Stimulated activated CD8-positive, alpha-beta memory T cell treated with anti-CD3 and anti-CD28 coated beads, Interleukin-7, amount 100 ng/mL, for 4 hours (primary cell): ENCODE results near the gene MBD5.

Experiments used
- DNase-seq, 2 donors: peaks; one replicate each; pipeline ENCODE4 v3.0.0-alpha.2; 2020; ENCODE audit warnings: low read depth in 2 of 2

The MBD5 gene

DNA sequence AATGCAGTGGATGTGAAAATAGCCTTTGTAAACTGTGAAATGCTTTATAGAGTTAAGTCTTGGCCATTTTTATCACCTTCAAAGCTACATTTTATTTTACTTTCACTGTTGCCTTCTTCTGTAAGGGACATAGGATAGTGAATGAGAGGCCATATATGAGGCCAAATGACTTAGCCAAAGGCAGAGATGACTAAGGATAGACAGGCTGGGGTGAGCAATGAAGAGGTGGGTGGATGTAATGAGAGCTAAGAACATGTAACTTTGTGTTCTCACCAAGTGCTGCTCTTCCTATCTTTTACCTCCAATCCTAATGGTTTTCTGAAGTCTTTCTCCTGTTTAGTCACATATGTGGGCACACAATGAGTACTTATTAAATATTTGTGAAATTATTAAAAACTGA is 101.9 kb downstream of the MBD5 start:
- DNase-seq, result no peak

DNA sequence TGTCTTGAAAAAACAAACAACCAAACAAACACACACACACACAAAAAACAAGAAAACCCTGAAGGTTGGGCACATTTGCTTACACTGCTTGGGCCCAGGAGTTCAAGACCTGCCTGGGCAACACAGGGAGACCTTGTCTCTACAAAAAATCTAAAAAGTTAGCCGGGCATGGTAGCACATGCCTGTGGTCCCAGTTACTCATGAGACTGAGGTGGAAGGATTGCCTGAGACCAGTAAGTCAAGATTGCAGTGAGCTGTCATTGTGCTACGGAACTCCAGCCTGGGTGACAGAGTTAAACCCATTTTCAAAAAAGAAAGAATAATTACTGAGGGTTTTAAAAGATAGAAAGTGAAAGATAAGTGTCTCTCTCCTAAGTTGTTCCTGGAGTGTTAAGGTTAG is 103.4 kb downstream of the MBD5 start:
- DNase-seq, result no peak

DNA sequence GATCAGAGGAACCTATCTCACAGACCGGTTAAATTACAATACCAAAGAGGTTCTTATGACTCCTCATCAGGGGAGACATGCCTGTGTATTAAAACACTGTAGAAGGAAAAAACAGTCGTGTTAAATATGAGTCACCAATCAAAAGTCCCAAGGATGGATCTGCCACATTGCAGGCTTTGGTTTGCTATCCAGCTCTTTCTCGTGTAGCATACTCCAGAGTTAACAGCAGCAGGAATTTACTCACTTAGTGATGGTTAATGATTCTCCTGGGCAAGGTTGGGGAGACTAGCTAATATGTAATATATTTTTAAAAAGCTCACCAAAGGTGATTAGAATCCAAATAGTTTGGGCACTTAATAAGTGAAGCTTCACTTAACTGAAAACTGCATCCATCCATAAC is 109.7 kb downstream of the MBD5 start:
- no peak for DNase-seq

DNA sequence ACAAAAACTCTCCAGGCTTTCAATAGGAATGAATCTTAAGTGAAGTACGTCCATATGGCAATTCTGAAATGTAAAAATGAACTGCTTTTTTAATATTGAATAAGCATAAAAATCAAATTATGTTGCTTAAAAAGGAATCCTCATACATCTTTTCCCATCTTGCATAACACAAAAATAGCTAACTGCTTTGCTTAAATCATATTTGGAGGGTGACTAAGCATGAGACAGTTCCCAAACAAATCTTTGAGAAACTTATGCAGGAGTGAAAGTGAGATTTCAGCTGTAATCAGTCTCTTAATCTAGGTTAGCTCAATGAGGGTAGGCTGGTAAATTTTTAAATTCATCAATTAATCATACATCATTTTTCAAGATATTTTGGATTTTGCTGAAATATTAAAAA is 111.5 kb downstream of the MBD5 start:
- no peak for DNase-seq

DNA sequence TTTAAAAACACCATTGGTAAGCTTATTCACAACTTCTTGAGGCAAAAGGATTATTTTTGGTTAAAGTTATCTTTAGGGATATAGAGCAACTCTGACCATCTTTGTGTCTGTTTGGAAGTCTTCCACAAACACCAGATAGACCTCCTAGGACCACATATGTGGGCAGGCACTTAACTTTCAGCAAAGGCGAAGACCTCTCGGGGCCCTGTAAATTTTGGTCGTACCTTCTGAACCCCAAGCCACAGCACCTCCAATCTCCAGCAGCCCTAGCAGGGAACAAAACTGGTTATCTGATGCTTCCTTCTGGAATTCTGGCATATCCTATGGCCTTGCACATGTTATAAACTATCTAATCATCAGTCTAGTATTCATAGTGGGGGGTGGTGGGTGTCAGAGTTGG is 114.8 kb downstream of the MBD5 start:
- no peak for DNase-seq

DNA sequence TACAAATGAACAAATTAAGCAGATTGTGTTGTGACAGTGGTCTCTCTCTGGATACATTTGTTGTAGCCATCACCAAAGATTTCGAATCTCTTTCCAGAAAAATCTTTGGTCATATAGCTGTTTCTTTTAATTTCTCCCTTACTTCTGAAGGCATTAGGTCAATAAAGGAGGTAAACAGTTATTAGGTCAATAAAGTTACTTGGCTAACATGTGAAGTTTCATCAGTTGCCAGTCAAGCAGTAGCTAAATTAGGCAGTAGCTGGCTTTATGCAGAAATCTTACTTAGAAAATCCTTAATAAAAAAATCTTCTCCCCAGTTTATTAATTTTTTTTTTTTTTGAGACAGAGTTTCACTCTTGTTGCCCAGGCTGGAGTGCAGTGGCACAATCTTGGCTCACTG is 115.5 kb downstream of the MBD5 start:
- DNase-seq, result no peak

DNA sequence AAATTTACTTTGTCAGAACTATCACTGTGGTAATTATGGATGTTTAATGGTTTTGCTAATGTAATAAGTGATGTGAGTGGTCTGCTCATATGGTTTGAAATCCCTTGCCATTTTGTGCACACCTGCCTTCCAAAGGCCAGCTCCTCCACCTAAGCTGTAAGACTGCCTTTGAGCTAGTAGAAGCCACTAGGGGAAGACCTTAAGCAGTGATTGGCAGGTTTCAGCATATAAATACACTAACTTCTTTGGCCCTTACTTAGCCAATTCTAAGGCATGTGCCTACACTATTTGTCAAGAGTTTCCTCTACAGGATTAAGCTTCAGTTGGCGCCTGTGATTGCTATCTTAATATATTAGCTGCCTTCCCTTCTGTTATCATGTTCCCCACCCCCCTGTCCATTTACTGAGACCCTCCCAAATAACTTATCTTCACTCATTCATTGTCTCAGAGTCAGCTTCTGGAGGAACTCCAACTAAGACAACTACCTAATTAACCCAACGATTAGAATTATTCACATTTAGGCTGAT is 141.1 kb downstream of the MBD5 start:
- DNase-seq, result no peak

DNA sequence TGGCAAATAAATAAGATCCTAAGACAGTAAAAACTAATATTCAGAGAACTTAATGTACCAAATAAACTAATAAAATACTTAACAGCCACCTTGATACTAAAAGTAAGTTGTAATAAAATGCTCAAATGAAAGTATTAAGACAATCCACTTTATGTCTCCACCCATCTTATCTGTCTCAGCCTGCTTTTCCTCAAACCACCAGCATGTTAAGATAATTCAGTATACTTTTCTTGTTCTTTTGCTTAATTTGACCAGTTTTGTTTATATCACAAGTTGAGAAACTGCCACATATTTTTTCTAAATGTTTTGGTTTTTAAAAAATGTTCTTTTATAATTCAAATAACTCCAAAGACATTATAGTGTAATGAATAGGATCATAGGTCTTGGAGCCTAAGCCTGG is 142.0 kb downstream of the MBD5 start:
- DNase-seq, result no peak

DNA sequence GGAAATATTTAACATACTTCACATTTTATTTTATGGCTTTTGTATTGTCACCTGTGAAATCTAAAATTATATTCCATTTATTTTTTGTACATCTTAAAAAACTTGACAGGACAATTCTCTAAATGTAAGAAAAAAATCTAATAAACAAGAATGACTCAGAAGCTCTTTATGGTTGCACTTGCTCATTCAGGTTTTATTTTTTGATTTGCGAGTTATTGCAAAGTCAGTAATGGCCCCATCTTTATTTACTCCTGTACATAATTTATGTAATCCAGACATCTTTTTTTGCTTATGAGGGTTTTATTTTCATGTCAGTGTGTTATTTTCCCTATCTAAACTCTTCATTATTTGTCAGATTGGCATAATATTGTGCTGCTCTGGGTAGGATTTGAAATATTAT is 145.1 kb downstream of the MBD5 start:
- DNase-seq, result no peak

DNA sequence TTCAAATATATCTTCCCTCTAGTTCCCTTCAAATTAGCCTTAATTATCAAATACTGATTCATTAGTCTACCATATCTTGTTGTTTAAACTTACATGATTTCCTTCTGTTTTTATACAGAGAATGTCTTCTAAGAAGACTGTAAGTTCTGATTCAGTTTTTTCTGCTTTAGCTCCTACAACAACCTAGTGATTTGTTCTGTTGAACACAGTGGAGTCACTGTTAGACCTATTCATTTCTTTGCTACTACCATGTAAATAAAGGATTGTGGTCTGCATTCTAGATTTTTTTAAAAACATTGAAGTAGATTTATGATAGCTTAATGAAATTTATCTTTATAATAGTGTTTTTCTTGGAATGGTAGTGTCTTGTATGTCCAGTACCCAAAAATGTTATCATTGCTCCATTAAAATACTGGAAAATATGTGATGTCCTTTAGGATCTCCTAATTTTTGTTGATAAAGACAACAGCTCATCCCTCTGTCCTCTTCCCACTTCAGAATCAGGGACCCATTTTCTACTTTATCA is 146.4 kb downstream of the MBD5 start:
- DNase-seq, result no peak

DNA sequence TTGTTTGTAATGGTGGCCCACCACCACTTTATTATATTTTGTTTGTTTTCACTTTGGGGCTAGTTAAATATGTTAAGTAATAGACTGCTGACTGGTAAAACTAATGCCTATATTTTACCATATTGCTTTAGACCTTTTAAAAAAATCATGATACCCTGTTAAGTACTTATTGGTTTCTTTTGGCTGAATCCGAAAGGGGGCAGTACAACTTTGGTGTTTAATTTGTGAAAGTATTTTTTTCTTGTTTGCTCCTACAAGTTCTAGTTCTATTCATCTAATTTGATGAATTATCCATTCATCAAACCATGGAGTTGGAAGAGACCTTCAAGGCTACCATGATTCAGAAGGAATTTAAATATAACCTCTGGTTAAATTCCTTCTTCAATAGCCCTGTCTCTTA is 147.0 kb downstream of the MBD5 start:
- no peak for DNase-seq

DNA sequence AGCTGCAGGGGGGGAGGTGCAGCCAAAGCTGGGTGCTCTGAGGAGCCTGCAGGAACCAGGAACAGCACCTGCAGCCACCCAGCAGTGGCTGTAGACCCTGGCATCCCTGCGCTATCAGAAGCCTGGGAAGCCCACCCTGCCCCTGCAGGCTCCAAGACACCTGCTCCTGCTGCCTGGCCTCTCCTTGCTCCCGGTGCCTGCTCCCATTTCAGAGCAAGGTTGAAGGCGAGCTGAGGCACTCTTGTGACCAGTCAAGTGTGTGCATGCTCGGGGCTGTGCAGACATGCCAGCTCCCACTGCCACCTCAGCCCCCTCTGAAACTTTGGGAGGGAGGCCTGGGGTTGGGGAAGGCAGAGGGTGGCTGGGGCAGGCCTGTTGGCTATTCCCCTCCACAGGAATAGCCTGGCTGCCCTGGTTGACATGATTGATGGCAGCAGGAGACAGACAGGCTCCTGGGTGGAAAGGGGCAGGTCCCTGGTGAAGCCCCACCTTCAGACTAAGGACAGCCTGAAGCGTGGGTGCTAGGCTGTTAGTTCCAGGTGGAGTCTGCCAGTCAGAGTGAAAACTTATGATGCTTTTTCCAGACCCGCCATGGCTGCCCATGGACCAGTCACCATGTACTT is 151.4 kb downstream of the MBD5 start:
- DNase-seq, result no peak

DNA sequence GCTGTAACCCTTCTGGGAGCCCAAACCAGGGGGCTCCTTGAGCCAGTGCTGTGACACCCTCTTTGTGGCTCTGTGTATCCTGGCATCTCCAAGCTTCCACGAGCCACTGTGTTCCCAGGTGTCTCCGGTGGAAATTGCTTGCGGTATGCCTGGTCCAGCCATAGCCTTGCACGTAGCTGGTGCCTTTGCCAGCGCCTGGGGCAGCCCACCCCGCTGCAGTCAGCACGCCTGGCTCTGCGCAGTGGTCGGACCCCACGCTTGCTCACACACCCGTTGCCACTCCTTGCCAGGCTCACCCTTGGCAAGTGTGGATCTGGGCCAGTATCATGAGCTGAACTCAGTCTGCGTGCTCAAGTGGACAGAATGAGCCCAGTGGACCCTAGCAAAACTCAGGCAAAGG is 152.3 kb downstream of the MBD5 start:
- no peak for DNase-seq

DNA sequence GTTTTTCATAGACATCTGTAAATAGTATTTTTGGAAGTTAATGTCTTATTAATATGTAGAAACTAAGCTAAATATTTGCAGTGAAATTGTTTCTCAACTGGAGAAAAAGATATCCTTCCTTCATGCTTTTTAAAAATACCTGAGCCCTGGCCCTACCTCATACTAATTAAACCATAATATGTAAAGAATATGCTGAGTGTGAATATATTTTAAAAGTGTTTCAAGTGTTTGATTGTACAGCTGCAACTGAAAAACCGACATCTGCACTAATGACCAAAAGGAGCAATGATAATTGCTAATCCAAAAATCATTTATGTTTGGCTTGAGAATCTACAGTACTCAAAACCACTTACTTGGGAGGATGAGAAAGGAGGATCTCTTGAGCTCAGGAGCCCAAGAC is 156.7 kb downstream of the MBD5 start:
- DNase-seq, result no peak

DNA sequence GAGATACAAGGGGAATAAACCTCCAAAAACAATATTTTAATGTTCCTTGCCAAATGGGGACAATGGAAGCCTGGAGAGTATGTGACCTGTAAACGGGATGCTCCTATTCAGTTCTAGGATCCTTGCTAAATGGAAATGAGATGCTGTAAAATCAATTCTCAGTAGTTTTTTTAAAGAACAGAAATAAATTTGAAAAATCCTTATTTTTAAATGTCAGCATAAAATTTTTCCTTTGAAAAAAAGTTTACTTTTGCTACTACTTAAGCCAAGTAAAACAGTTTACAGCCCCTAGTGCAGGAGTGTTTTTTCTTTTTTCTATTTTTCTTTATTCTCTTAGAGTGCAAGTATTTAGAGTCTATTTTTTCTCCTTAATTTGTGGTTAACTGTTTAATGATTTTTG is 158.8 kb downstream of the MBD5 start:
- DNase-seq, result no peak

DNA sequence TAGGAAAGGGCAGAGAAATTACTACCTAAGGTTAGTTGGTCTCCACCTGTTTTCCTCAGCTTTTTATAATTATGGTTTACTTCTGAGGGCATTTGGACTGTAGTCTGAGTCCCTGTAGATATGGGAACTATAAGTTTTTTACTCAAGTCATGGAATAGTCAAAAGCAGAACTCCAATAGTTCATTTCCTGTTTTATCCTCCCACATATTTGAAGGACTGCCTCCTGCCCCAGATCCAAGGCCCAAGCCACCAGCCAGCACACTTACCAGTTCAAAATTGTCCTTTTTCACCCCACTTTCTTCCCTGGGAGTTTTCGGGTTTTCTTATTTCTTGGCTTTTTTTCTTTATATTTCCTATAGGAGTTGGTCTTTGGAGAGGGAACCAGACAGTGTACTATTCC is 164.1 kb downstream of the MBD5 start:
- DNase-seq, result no peak

DNA sequence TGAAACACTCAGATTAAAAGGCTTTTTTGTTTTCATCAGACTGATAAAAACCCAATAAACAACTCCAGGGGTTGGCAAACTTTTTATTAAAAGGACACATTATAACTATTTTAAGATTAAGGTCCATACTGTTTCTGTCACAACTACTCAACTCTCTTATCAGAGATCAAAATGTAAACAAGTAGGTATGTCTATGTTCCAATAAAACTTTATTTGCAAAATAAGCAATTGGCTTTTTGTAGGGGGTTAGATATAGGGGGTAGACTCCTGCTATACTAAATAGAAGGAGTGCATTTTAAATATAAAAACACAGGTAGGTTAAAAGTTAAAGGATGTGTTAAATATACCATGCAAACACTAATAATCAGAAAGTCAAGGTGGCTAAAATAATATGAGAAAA is 174.0 kb downstream of the MBD5 start:
- DNase-seq, result no peak

DNA sequence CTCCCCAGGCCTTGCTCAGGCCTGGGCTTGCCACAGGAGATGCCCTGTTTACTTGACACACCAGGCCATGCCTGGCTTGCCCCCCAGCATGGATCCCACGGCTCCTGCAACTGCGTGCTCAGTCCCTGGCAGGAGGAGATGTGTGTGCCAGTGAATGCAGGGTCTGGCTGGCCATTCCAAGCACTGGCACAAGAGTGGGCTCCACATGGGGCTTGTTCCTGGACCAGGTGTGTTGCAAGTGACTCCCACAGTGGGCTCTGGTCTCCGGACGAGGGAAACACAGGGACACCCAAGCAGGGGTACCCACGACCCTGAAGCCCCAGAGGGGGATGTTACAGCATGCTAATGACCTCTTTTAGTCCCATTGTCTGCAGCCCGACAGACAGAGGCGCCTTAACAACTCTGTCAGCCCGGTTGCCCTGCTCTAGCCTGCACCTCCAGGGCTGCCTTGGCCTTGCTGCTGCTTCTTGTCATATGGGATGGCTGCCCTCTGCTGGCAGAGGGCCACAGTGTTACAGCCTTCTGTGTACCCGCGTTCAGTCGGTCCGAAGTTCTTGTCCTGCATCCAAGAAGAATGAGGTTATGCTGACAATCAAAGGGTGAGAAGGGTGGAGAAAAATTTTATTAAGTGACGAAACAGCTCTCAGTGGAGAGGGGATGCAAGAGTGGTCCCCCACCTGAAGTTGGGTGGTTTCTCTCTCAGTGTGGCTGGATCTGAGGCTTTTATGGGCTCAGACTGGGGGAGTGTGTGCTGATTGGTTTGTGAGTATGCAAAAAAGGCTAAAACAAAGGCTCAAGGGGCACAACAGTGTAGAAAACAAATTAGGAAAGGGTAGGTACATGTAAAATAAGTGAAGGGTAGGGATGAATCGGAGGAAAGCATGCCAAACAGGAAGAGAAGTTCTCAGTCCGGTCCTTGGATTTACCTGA is 180.4 kb downstream of the MBD5 start:
- DNase-seq, result no peak

DNA sequence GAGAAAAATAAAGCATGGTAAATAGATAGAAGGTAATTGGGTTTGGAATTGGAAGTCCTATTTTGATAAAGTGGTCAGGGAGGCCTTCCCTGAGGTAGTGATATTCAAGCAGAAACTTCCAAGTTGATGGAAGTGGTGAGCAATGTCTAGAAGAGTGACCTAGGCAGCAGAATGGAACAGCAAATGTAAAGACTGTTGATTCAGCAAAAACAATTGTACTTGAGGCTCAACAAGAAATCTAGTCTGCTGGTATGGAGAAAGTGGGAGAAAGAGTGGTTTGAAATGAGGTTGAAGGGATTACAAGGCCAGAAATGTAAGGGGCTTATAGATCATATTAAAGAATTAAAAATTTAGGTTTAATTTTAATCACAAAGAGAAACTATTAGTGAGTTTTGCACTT is 181.3 kb downstream of the MBD5 start:
- DNase-seq, result no peak

DNA sequence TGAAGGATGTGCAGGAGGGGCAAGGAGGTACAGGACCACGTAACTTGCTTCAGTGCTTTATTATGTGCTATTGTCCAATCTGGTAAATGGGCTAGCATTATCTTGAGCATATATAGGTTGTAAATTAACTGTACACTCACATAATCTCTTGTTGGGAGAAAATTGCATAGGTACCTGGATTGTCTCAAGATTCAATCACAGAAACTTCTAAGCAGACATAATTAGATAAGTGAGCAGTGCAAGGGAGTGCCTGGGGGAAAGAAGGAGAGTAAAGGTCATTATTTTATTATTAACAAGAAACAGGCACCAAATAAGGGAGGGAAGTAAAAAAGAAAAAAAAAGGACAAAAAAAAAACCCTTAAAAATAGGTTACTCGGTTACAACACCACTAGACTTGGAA is 186.2 kb downstream of the MBD5 start:
- no peak for DNase-seq

DNA sequence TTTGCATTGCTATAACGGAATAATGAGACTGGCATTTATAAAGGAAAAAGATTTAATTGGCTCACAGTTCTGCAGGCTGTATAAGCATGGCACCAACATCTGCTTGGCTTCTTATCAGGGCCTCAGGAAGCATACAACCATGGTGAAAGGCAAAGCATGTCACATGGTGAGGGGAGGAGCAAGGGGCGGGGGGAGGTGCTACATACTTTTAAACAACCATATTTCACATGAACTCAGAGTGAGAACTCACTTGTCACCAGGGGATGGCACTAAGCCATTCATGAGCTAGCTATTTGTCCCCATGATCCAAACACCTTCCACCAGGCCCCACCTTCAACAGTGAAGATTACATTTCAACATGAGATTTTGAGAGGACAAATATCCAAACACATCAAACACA is 188.7 kb downstream of the MBD5 start:
- no peak for DNase-seq

DNA sequence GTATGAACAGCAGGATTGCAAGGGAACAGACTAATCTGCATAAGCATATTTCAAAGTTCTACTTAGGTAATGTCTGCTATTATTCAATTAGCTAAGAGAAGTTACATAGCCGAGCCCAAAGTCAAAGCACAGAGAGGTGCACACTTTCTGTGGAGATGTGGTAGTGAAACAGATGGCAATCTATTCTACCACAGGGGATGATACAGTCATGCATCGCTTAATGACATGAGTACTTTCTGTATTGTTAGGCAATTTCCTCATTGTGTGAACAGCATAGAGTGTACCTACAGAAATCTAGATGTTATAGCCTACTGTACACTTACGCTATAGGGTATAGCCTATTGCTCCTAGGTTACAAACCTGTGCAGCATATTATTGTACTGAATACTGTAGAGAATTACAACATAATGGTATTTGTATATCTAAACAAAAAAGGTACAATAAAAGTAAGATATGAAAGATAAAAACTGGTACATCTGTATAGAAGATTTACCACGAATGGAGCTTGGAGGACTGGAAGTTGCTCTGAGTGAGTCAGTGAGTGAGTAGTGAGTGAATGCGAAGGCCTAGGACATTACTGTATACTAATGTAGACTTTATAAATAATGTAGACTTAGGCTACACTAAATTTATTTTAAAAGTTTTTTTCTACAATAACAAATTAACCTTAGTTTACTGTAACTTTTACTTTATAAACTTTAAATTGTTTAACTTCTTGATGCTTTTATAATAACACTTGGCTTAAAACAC is 197.6 kb downstream of the MBD5 start:
- DNase-seq, result no peak
